Osteocyte (in vitro differentiated cells): Measurements from ENCODE around the gene GIPC3. TPM values are rescaled to one million over a fixed set of nuclear protein-coding genes. Genes with fewer than 3 reads are reported as not detected.

Source experiments
- DNase-seq: peaks from one replicate; pipeline ENCODE4 v3.0.0; 2021; ENCODE audit warnings: mixed read lengths; ENCODE audit not compliant: unreplicated experiment; ENCODE audit errors: extremely low spot score
- H3K27ac Mint-ChIP-seq: one replicate; pipeline ENCODE4 v1.8.0; 2021; ENCODE audit warnings: mild to moderate bottlenecking, mixed read lengths; ENCODE audit not compliant: unreplicated experiment
- H3K27me3 Mint-ChIP-seq: one replicate; pipeline ENCODE4 v1.8.0; 2021; ENCODE audit warnings: mixed read lengths; ENCODE audit not compliant: unreplicated experiment
- H3K36me3 Mint-ChIP-seq: one replicate; pipeline ENCODE4 v1.8.0; 2021; ENCODE audit warnings: mixed read lengths; ENCODE audit not compliant: unreplicated experiment
- H3K4me1 Mint-ChIP-seq: one replicate; pipeline ENCODE4 v1.8.0; 2021; ENCODE audit warnings: mixed read lengths; ENCODE audit not compliant: unreplicated experiment
- H3K4me3 Mint-ChIP-seq: one replicate; pipeline ENCODE4 v1.8.0; 2021; ENCODE audit warnings: mild to moderate bottlenecking, moderate library complexity, mixed read lengths; ENCODE audit not compliant: unreplicated experiment
- H3K9me3 Mint-ChIP-seq: one replicate; pipeline ENCODE4 v1.8.0; 2021; ENCODE audit warnings: mixed read lengths; ENCODE audit not compliant: unreplicated experiment
- CTCF ChIP-seq: fragments of 200-600 bp; sonication (generic); IDR thresholded peaks from 2 replicates; pipeline ENCODE4 v1.5.0; 2021; ENCODE audit warnings: antibody characterized with exemption, mild to moderate bottlenecking, moderate library complexity
- total RNA-seq: library from RNA; stranded (reverse); gene quantifications from 2 replicates; pipeline ENCODE4 v1.2.1, GENCODE V29; 2021

GIPC3 gene
- total RNA-seq, 1 donor from 2014 or later: 0.67 TPM

DNA sequence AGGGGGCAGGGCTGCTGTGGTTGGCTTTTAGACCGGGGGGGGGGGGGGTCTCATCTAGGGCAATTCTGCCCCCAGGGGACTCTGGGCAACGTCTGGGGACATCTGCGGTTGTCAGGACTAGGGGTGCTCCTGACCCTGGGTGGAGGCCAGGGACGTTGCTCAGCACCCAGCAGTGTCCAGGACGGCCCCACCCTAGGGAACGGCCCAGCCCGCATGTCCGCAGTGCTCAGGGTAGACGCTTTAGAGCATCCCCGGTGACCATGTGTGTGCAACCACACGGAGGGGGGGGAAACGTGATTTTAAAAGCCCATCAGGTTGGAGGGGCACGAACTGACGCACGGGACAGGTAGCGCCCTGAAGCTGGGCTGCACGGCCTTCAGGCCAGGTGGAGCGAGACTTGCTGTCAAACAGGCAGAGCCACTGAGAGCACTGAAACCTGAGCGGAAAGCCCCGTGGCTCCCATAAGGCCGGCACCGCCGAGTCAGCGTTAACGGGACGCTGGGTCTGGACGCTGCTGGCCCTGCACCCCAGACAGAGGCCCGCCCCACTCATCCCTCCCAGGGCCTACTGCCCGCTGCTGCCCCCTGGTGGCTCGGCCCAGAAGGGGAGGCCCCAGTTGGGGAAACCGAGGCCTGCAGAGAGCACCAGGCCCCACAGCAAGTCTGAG, 33.0 kb downstream of the GIPC3 start:
- Mint-ChIP-seq H3K4me1 (no peaks in the 10 kb centered on the region), H3K4me3 (no peak overlapping the region), H3K27ac (no peak overlapping the region), H3K9me3 (no peaks in the 10 kb centered on the region), H3K27me3 (no peaks in the 10 kb centered on the region), H3K36me3 (peaks cover 1% of the 10 kb centered on the region)
- DNase-seq: no peak
- peak; percentile 83 for TF ChIP-seq CTCF

GRCh38 chr19:3618811-3619630, 33.7 kb downstream of the GIPC3 start:
- DNase-seq: no peak
- Mint-ChIP-seq H3K36me3 (peaks cover 1% of the 10 kb centered on the region), H3K4me3 (no peak overlapping the region), H3K27me3 (no peaks in the 10 kb centered on the region), H3K9me3 (no peaks in the 10 kb centered on the region), H3K4me1 (peaks cover under 1% of the 10 kb centered on the region), H3K27ac (no peak overlapping the region)
- TF ChIP-seq CTCF: no peak

DNA sequence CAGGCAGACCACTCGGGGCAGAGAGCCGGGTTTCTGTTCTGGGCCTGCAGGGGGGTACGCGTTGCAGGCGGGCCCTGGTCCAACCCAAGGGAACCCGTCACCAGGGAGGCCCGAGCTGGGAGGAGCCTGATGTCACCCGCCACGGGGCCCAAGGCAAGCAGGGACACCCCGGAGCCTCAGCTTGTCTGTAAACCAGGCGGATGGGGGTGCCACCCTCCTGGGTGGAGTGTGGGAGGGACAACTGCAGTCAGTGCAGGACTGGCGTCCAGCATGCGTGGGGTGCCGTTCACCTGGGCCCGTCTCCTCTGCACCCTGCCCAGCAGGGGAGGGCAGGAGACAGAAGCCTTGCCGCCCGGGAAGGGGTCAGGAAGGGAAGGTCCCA, 34.3 kb downstream of the GIPC3 start:
- Mint-ChIP-seq H3K36me3 (peaks cover 1% of the 10 kb centered on the region), H3K27ac (no peak overlapping the region), H3K4me3 (no peak overlapping the region), H3K4me1 (peaks cover 7% of the 10 kb centered on the region), H3K27me3 (no peaks in the 10 kb centered on the region), H3K9me3 (no peaks in the 10 kb centered on the region)
- DNase-seq: no peak
- no peak for TF ChIP-seq CTCF

GRCh38 chr19:3620145-3620816, 35.0 kb downstream of the GIPC3 start:
- H3K4me3 Mint-ChIP-seq: no peak overlapping the region
- H3K9me3 Mint-ChIP-seq: no peaks in the 10 kb centered on the region
- no peak for TF ChIP-seq CTCF
- H3K27me3 Mint-ChIP-seq: no peaks in the 10 kb centered on the region
- peaks cover 13% of the 10 kb centered on the region for H3K4me1 Mint-ChIP-seq
- DNase-seq: no peak
- no peak overlapping the region for H3K27ac Mint-ChIP-seq
- peaks cover 1% of the 10 kb centered on the region for H3K36me3 Mint-ChIP-seq
